H1 (cell line): ENCODE results near the gene DOCK3. TPM values are rescaled to one million over a fixed set of nuclear protein-coding genes. Genes with fewer than 3 reads are reported as not detected.

Experiments used
- CEBPB ChIP-seq: IDR thresholded peaks from 2 replicates; pipeline ENCODE4 v1.6.1; 2012; ENCODE audit warnings: low read depth, low read length
- ZNF274 ChIP-seq: IDR thresholded peaks from 2 replicates; pipeline ENCODE4 v1.7.0; 2012; ENCODE audit warnings: low read length, borderline replicate concordance; ENCODE audit errors: extremely low read depth
- polyA plus RNA-seq, 7 experiments: library from polyadenylated mRNA; depleted of rRNA in 3 of 7; stranded (reverse) in 5 of 7; unstranded in 2 of 7; fragments of >200 nt in 5 of 7; fragments of 200-250 nt in 2 of 7; gene quantifications; 1 replicate in 5 of 7; 2 replicates in 1 of 7; 4 replicates in 1 of 7; pipeline versions ENCODE4 v1.2.1 to v1.2.3, GENCODE V29; 2011 to 2013; ENCODE audit warnings: missing spikeins in 2 of 7, mixed read lengths in 2 of 7
- total RNA-seq: library from RNA; stranded (reverse); fragmentation: NEBNext Ultra II Directional; extraction: Animal tissue kit (Norgen Biotek cat#: 25700); gene quantifications from 2 replicates; pipeline ENCODE4 v1.2.1, GENCODE V29; 2021
- TF ChIP-seq, protein P1 (sequence below): fragments of 300-600 bp; sonication (generic); IDR thresholded peaks from 2 replicates; pipeline ENCODE4 v1.7.1; 2012; ENCODE audit warnings: low read length, moderate library complexity, mild to moderate bottlenecking, inconsistent platforms; ENCODE audit not compliant: insufficient replicate concordance

The DOCK3 gene
- total and polyA plus RNA-seq, 2 of the 8 experiments (the other 6 are each of a cell fraction or from before 2014, with no cell fraction given) = 2.7 to 5.0 TPM

DNA sequence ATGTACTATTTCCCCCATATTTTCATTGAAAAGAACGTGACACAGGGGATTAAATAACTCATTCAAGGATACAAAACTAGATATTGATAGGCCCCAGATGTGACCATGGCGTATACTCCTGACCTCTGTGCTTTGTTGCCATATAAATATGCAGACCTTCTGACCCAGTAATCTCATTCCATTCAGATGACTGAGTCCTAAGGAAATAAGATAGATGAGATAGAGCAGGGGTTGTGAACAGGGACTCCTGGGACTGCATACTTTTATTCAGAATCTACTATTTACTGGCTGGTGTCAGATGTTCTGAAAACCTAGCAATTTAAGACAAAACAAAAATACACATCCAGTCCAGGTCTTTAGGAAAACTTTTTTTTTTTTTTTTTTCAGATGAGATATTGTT lies 571.1 kb downstream of the DOCK3 start (continued):
- TF ChIP-seq, protein P1, sequence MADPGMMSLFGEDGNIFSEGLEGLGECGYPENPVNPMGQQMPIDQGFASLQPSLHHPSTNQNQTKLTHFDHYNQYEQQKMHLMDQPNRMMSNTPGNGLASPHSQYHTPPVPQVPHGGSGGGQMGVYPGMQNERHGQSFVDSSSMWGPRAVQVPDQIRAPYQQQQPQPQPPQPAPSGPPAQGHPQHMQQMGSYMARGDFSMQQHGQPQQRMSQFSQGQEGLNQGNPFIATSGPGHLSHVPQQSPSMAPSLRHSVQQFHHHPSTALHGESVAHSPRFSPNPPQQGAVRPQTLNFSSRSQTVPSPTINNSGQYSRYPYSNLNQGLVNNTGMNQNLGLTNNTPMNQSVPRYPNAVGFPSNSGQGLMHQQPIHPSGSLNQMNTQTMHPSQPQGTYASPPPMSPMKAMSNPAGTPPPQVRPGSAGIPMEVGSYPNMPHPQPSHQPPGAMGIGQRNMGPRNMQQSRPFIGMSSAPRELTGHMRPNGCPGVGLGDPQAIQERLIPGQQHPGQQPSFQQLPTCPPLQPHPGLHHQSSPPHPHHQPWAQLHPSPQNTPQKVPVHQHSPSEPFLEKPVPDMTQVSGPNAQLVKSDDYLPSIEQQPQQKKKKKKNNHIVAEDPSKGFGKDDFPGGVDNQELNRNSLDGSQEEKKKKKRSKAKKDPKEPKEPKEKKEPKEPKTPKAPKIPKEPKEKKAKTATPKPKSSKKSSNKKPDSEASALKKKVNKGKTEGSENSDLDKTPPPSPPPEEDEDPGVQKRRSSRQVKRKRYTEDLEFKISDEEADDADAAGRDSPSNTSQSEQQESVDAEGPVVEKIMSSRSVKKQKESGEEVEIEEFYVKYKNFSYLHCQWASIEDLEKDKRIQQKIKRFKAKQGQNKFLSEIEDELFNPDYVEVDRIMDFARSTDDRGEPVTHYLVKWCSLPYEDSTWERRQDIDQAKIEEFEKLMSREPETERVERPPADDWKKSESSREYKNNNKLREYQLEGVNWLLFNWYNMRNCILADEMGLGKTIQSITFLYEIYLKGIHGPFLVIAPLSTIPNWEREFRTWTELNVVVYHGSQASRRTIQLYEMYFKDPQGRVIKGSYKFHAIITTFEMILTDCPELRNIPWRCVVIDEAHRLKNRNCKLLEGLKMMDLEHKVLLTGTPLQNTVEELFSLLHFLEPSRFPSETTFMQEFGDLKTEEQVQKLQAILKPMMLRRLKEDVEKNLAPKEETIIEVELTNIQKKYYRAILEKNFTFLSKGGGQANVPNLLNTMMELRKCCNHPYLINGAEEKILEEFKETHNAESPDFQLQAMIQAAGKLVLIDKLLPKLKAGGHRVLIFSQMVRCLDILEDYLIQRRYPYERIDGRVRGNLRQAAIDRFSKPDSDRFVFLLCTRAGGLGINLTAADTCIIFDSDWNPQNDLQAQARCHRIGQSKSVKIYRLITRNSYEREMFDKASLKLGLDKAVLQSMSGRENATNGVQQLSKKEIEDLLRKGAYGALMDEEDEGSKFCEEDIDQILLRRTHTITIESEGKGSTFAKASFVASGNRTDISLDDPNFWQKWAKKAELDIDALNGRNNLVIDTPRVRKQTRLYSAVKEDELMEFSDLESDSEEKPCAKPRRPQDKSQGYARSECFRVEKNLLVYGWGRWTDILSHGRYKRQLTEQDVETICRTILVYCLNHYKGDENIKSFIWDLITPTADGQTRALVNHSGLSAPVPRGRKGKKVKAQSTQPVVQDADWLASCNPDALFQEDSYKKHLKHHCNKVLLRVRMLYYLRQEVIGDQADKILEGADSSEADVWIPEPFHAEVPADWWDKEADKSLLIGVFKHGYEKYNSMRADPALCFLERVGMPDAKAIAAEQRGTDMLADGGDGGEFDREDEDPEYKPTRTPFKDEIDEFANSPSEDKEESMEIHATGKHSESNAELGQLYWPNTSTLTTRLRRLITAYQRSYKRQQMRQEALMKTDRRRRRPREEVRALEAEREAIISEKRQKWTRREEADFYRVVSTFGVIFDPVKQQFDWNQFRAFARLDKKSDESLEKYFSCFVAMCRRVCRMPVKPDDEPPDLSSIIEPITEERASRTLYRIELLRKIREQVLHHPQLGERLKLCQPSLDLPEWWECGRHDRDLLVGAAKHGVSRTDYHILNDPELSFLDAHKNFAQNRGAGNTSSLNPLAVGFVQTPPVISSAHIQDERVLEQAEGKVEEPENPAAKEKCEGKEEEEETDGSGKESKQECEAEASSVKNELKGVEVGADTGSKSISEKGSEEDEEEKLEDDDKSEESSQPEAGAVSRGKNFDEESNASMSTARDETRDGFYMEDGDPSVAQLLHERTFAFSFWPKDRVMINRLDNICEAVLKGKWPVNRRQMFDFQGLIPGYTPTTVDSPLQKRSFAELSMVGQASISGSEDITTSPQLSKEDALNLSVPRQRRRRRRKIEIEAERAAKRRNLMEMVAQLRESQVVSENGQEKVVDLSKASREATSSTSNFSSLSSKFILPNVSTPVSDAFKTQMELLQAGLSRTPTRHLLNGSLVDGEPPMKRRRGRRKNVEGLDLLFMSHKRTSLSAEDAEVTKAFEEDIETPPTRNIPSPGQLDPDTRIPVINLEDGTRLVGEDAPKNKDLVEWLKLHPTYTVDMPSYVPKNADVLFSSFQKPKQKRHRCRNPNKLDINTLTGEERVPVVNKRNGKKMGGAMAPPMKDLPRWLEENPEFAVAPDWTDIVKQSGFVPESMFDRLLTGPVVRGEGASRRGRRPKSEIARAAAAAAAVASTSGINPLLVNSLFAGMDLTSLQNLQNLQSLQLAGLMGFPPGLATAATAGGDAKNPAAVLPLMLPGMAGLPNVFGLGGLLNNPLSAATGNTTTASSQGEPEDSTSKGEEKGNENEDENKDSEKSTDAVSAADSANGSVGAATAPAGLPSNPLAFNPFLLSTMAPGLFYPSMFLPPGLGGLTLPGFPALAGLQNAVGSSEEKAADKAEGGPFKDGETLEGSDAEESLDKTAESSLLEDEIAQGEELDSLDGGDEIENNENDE = no peak
- TF ChIP-seq ZNF274 (no peak), CEBPB (no peak)
